Fibroblast of lung (primary cell): Measurements from ENCODE around the gene DALRD3. TPM values are rescaled to one million over a fixed set of nuclear protein-coding genes. Genes with fewer than 3 reads are reported as not detected.
A peak's percentile ranks its signal among the peaks of the same experiment; 100 is the strongest.

ENCODE experiments used
- DNase-seq, 2 donors: peaks; one replicate each; pipeline versions ENCODE4 v3.0.0 to v3.0.0-alpha.2; 2010; ENCODE audit warnings: low read depth in 2 of 2
- H2AFZ ChIP-seq: 2 replicates; pipeline ENCODE4 v1.5.1; 2012; ENCODE audit warnings: low read length, control low read depth, inconsistent platforms
- H3K27ac ChIP-seq: 2 replicates; pipeline ENCODE4 v1.5.1; 2011; ENCODE audit warnings: low read length, control low read depth; ENCODE audit not compliant: insufficient read depth
- H3K27me3 ChIP-seq: 2 replicates; pipeline ENCODE4 v1.5.1; 2011; ENCODE audit warnings: mild to moderate bottlenecking, low read length; ENCODE audit not compliant: control insufficient read depth, insufficient read depth
- H3K36me3 ChIP-seq: 2 replicates; pipeline ENCODE4 v1.5.1; 2011; ENCODE audit warnings: low read length; ENCODE audit not compliant: control insufficient read depth, insufficient read depth
- H3K4me1 ChIP-seq: 2 replicates; pipeline ENCODE4 v1.5.1; 2011; ENCODE audit warnings: low read length; ENCODE audit not compliant: control insufficient read depth, insufficient read depth; ENCODE audit errors: extremely low read depth
- H3K4me2 ChIP-seq: 2 replicates; pipeline ENCODE4 v1.5.1; 2011; ENCODE audit warnings: low read length, control low read depth; ENCODE audit not compliant: insufficient read depth; ENCODE audit errors: extremely low read depth
- H3K4me3 ChIP-seq, 4 experiments: fragments of 200-600 bp in 1 of 4; sonication (generic) in 1 of 4; replicated peaks in 1 of 4; 2 replicates each; pipeline ENCODE4 v1.5.1; 2011 to 2016; ENCODE audit warnings: low read length in 4 of 4, low read depth in 3 of 4, mild to moderate bottlenecking in 3 of 4, control low read depth in 2 of 4, inconsistent platforms in 1 of 4, mixed read lengths in 1 of 4; ENCODE audit not compliant: insufficient read depth in 1 of 4; ENCODE audit errors: control extremely low read depth in 1 of 4
- H3K79me2 ChIP-seq: 2 replicates; pipeline ENCODE4 v1.5.1; 2012; ENCODE audit warnings: mild to moderate bottlenecking, low read length, inconsistent platforms; ENCODE audit not compliant: control insufficient read depth, insufficient read depth
- H3K9ac ChIP-seq: 2 replicates; pipeline ENCODE4 v1.5.1; 2011; ENCODE audit warnings: mild to moderate bottlenecking, low read length, control low read depth; ENCODE audit not compliant: insufficient read depth
- H3K9me3 ChIP-seq: 2 replicates; pipeline ENCODE4 v1.5.1; 2012; ENCODE audit warnings: low read depth, low read length; ENCODE audit not compliant: control insufficient read depth, insufficient read depth
- H4K20me1 ChIP-seq: 2 replicates; pipeline ENCODE4 v1.5.1; 2011; ENCODE audit warnings: low read length; ENCODE audit not compliant: control insufficient read depth, insufficient read depth; ENCODE audit errors: extremely low read depth
- CTCF ChIP-seq, 2 donors: IDR thresholded peaks in 1 of 2; conservative IDR thresholded peaks in 1 of 2; 1 replicate in 1 of 2; 2 replicates in 1 of 2; pipeline ENCODE4 v1.5.1; 2011 to 2012; ENCODE audit warnings: low read length in 2 of 2, control low read depth in 1 of 2, inconsistent platforms in 1 of 2, low read depth in 1 of 2, mild to moderate bottlenecking in 1 of 2
- EZH2 ChIP-seq: IDR thresholded peaks from 2 replicates; pipeline ENCODE4 v1.5.1; 2012; ENCODE audit warnings: low read length, control low read depth, mild to moderate bottlenecking; ENCODE audit errors: missing control alignments
- polyA plus RNA-seq, 2 donors: library from polyadenylated mRNA; depleted of rRNA in 1 of 2; stranded (reverse) in 1 of 2; unstranded in 1 of 2; fragments of >200 nt; gene quantifications; 2 replicates each; pipeline ENCODE4 v1.2.1, GENCODE V29; 2011 to 2012; ENCODE audit warnings: missing spikeins in 1 of 2
- total RNA-seq: library from RNA; depleted of rRNA; stranded (reverse); fragments of >200 nt; gene quantifications from 2 replicates; pipeline ENCODE4 v1.2.1, GENCODE V29; 2014

DALRD3 gene
- total and polyA plus RNA-seq, 2 donors (not counting 1 experiment from before 2014, with no cell fraction given) = 40.2 to 70.2 TPM

- TF ChIP-seq EZH2 = no peak
- TF ChIP-seq CTCF (conservative IDR thresholded peaks at IDR 0.05 in 1 of 2, IDR thresholded peaks at IDR 0.05 in 1 of 2; ENCODE audit: low read depth in 1 of 2, low read length in 2 of 2) = no peak
- H4K20me1 ChIP-seq = no peaks in the 10 kb centered on the region
- DNase-seq = peak in 1 of 2 donors; percentile 62
- no peak overlapping the region for H3K4me2 ChIP-seq
- no peak overlapping the region for H2AFZ ChIP-seq
- no peaks in the 10 kb centered on the region for H3K27me3 ChIP-seq
- peaks cover 13% of the 10 kb centered on the region for H3K36me3 ChIP-seq
- peaks cover 5% of the 10 kb centered on the region for H3K79me2 ChIP-seq
- H3K9ac ChIP-seq = no peak overlapping the region
- H3K9me3 ChIP-seq = no peaks in the 10 kb centered on the region
- no peaks in the 10 kb centered on the region for H3K4me1 ChIP-seq
- no peak overlapping the region for H3K27ac ChIP-seq
- H3K4me3 ChIP-seq = no peak overlapping the region
These were observed 36.0 kb upstream of the DALRD3 start for GRCh38 chr3:49054344-49054862.

- Histone ChIP-seq H3K36me3 (peaks cover 13% of the 10 kb centered on the region), H3K9ac (no peak overlapping the region), H3K4me2 (no peak overlapping the region), H3K79me2 (peaks cover 5% of the 10 kb centered on the region), H4K20me1 (no peaks in the 10 kb centered on the region), H3K4me3 (no peak overlapping the region), H3K9me3 (no peaks in the 10 kb centered on the region), H3K27ac (no peak overlapping the region), H3K4me1 (no peaks in the 10 kb centered on the region), H3K27me3 (no peaks in the 10 kb centered on the region), H2AFZ (no peak overlapping the region)
- no peak for TF ChIP-seq CTCF (conservative IDR thresholded peaks at IDR 0.05 in 1 of 2, IDR thresholded peaks at IDR 0.05 in 1 of 2; ENCODE audit: low read depth in 1 of 2, low read length in 2 of 2)
- TF ChIP-seq EZH2 = no peak
- no peak for DNase-seq
These were observed 35.2 kb upstream of the DALRD3 start for GRCh38 chr3:49053543-49053942.

GRCh38 chr3:49035281-49035680, 16.9 kb upstream of the DALRD3 start:
- H3K4me1 ChIP-seq = no peaks in the 10 kb centered on the region
- H3K4me2 ChIP-seq = no peak overlapping the region
- H3K9me3 ChIP-seq = no peaks in the 10 kb centered on the region
- no peaks in the 10 kb centered on the region for H3K79me2 ChIP-seq
- no peaks in the 10 kb centered on the region for H4K20me1 ChIP-seq
- no peak for DNase-seq
- H3K4me3 ChIP-seq = no peak overlapping the region
- H2AFZ ChIP-seq = no peak overlapping the region
- no peak for TF ChIP-seq CTCF (conservative IDR thresholded peaks at IDR 0.05 in 1 of 2, IDR thresholded peaks at IDR 0.05 in 1 of 2; ENCODE audit: low read depth in 1 of 2, low read length in 2 of 2)
- no peak for TF ChIP-seq EZH2
- H3K9ac ChIP-seq = no peak overlapping the region
- peaks cover 9% of the 10 kb centered on the region for H3K36me3 ChIP-seq
- no peaks in the 10 kb centered on the region for H3K27me3 ChIP-seq
- no peak overlapping the region for H3K27ac ChIP-seq
